B cell (primary cell): ENCODE results near the gene HEXIM1. TPM values are rescaled to one million over a fixed set of nuclear protein-coding genes. Genes with fewer than 3 reads are reported as not detected.

Source experiments
- ATAC-seq: fragments of 200-7000 bp; cut with Tn5 transposase; one replicate; pipeline ENCODE4 v1.10.0; 2021; ENCODE audit warnings: low read depth, mild to moderate bottlenecking, moderate number of reproducible peaks, moderate library complexity
- CTCF ChIA-PET: fragments of 350-600 bp; sonication (Branson Sonifier 250); formaldehyde crosslinking; loops from one replicate; lab custom pipeline; 2021; ENCODE audit warnings: antibody characterized with exemption, inconsistent platforms; lab: Charles Lee
- POLR2A ChIA-PET: fragments of 350-600 bp; sonication (Branson Sonifier 250); formaldehyde crosslinking; loops from one replicate; lab custom pipeline; 2021; ENCODE audit warnings: antibody characterized with exemption; lab: Charles Lee
- DNase-seq: peaks from one replicate; pipeline ENCODE4 v3.0.0; 2013
- H2AFZ ChIP-seq: 2 replicates; pipeline ENCODE4 v1.6.1; 2012; ENCODE audit warnings: mild to moderate bottlenecking, low read depth, low read length; ENCODE audit not compliant: insufficient read depth, poor library complexity, severe bottlenecking
- H3K27ac ChIP-seq, 2 donors: 1 replicate in 1 of 2; 2 replicates in 1 of 2; pipeline ENCODE4 v1.5.1; 2012 to 2013; ENCODE audit warnings: low read length in 2 of 2, mild to moderate bottlenecking in 2 of 2, moderate library complexity in 1 of 2
- H3K27me3 ChIP-seq, 4 experiments: fragments of 200-600 bp in 1 of 4; sonication (generic) in 1 of 4; replicated peaks in 1 of 4; 1 replicate in 2 of 4; 2 replicates in 2 of 4; pipeline versions ENCODE4 v1.6.1 to v1.7.0; 2013 to 2016; ENCODE audit warnings: low read length in 3 of 4, mild to moderate bottlenecking in 2 of 4, mixed read lengths in 1 of 4, moderate library complexity in 1 of 4; ENCODE audit not compliant: insufficient read depth in 4 of 4, control insufficient read depth in 3 of 4; ENCODE audit errors: control extremely low read depth in 1 of 4
- H3K36me3 ChIP-seq, 2 experiments: replicated peaks in 1 of 2; 1 replicate in 1 of 2; 2 replicates in 1 of 2; pipeline versions ENCODE4 v1.6.1 to v1.7.1; 2013; ENCODE audit warnings: low read length in 1 of 2; ENCODE audit not compliant: insufficient read depth in 2 of 2, control insufficient read depth in 1 of 2; ENCODE audit errors: control extremely low read depth in 1 of 2, extremely low read depth in 1 of 2
- H3K4me1 ChIP-seq, 2 donors: fragments of 200-600 bp in 1 of 2; sonication (generic) in 1 of 2; 1 replicate in 1 of 2; 2 replicates in 1 of 2; pipeline versions ENCODE4 v1.5.1 to v1.6.1; 2013 to 2017; ENCODE audit warnings: low read length in 2 of 2; ENCODE audit not compliant: control insufficient read depth in 2 of 2, insufficient read depth in 2 of 2
- H3K4me2 ChIP-seq: replicated peaks from 2 replicates; pipeline ENCODE3; 2012; ENCODE audit warnings: mild to moderate bottlenecking, low read depth, low read length; ENCODE audit not compliant: poor library complexity, severe bottlenecking
- H3K4me3 ChIP-seq, 5 experiments: fragments of 200-600 bp in 1 of 5; sonication (generic) in 1 of 5; 1 replicate in 3 of 5; 2 replicates in 2 of 5; pipeline versions ENCODE4 v1.5.1 to v1.7.0; 2011 to 2016; ENCODE audit warnings: low read length in 4 of 5, mild to moderate bottlenecking in 4 of 5, low read depth in 2 of 5, control low read depth in 1 of 5, moderate library complexity in 1 of 5; ENCODE audit not compliant: insufficient read depth in 1 of 5; ENCODE audit errors: control extremely low read depth in 1 of 5, extremely low read depth in 1 of 5
- H3K79me2 ChIP-seq: fragments of 200-600 bp; sonication (generic); one replicate; pipeline ENCODE4 v1.6.0; 2016; ENCODE audit warnings: low read length; ENCODE audit not compliant: control insufficient read depth, insufficient read depth
- H3K9ac ChIP-seq: fragments of 200-600 bp; sonication (generic); 2 replicates; pipeline ENCODE4 v1.6.1; 2017; ENCODE audit warnings: mild to moderate bottlenecking, low read length, moderate library complexity
- H3K9me3 ChIP-seq, 3 donors: one replicate each; pipeline versions ENCODE4 v1.6.1 to v1.7.1; 2013; ENCODE audit warnings: low read length in 2 of 3; ENCODE audit not compliant: control insufficient read depth in 2 of 3, insufficient read depth in 1 of 3; ENCODE audit errors: control extremely low read depth in 1 of 3
- H4K20me1 ChIP-seq: 2 replicates; pipeline ENCODE4 v1.6.0; 2012; ENCODE audit warnings: mild to moderate bottlenecking, low read length; ENCODE audit not compliant: insufficient read depth, control insufficient read depth, poor library complexity, severe bottlenecking
- H3K27ac Mint-ChIP-seq: one replicate; pipeline ENCODE4 v1.8.0; 2021; ENCODE audit warnings: mixed read lengths
- H3K27me3 Mint-ChIP-seq: one replicate; pipeline ENCODE4 v1.8.0; 2021; ENCODE audit warnings: mixed read lengths
- H3K4me1 Mint-ChIP-seq: one replicate; pipeline ENCODE4 v1.8.0; 2021; ENCODE audit warnings: mixed read lengths
- H3K4me3 Mint-ChIP-seq: one replicate; pipeline ENCODE4 v1.8.0; 2021; ENCODE audit warnings: mixed read lengths
- H3K9me3 Mint-ChIP-seq: one replicate; pipeline ENCODE4 v1.8.0; 2022; ENCODE audit warnings: mixed read lengths; ENCODE audit not compliant: insufficient read depth
- EZH2 ChIP-seq: IDR thresholded peaks from 2 replicates; pipeline ENCODE4 v1.6.1; 2012; ENCODE audit warnings: borderline replicate concordance, low read depth, mild to moderate bottlenecking, moderate library complexity, low read length; ENCODE audit not compliant: insufficient read depth, poor library complexity, severe bottlenecking
- WGBS: methylation state at CpG from one replicate; pipeline ENCODE4 v1.1.5; 2013; ENCODE audit warnings: missing lambda C conversion rate; ENCODE audit not compliant: insufficient coverage; 5-methylcytosine and 5-hydroxymethylcytosine counted together
- intact Hi-C: fragments of 100-400 bp; cut with micrococcal nuclease; formaldehyde crosslinking; loops from one replicate; pipeline ENCODE4 v1.10.0; 2022
- polyA plus RNA-seq: library from polyadenylated mRNA; depleted of rRNA; stranded (reverse); fragments of >200 nt; gene quantifications from 2 replicates; pipeline ENCODE4 v1.2.3, GENCODE V29; 2012
- total RNA-seq, 2 donors: library from RNA; stranded (reverse); fragments of 120-200 nt in 1 of 2; gene quantifications; 1 replicate in 1 of 2; 2 replicates in 1 of 2; pipeline versions ENCODE4 v1.2.3 to v1.2.4, GENCODE V29; 2013 to 2022
- TF ChIP-seq, protein P1 (sequence below): fragments of 200-600 bp; IDR thresholded peaks from one replicate; pipeline ENCODE4 v1.8.0; 2022; ENCODE audit warnings: antibody characterized with exemption, mild to moderate bottlenecking

HEXIM1 gene
- total and polyA plus RNA-seq, 2 donors (not counting 1 experiment from before 2014, with no cell fraction given): 23.7 to 48.9 TPM

GRCh38 chr17:45121055-45121454 lies 27.2 kb upstream of the HEXIM1 start:
- intact Hi-C loops: no loop called here
- CTCF ChIA-PET: no interaction called here
- no peak overlapping the region for H3K9ac ChIP-seq
- DNase-seq: no peak
- no peak overlapping the region for H3K4me3 ChIP-seq
- Mint-ChIP-seq H3K27me3 (peaks cover 5% of the 10 kb centered on the region), H3K9me3 (no peaks in the 10 kb centered on the region), H3K27ac (no peak overlapping the region), H3K4me1 (no peaks in the 10 kb centered on the region), H3K4me3 (no peak overlapping the region)
- no peak overlapping the region for H3K27ac ChIP-seq
- H3K9me3 ChIP-seq: no peaks in the 10 kb centered on the region
- POLR2A ChIA-PET: no interaction called here
- H4K20me1 ChIP-seq: no peaks in the 10 kb centered on the region
- no peak overlapping the region for H2AFZ ChIP-seq
- no peak for ATAC-seq
- no peaks in the 10 kb centered on the region for H3K4me1 ChIP-seq
- H3K79me2 ChIP-seq: no peaks in the 10 kb centered on the region
- WGBS: 33% methylated on average over 45 of the region's 45 CpGs
- no peak overlapping the region for H3K4me2 ChIP-seq
- H3K36me3 ChIP-seq: no peaks in the 10 kb centered on the region
- H3K27me3 ChIP-seq: peaks cover 0 to 7% (median 0%) of the 10 kb centered on the region in 4 experiments
- TF ChIP-seq EZH2: no peak
- TF ChIP-seq, protein P1, sequence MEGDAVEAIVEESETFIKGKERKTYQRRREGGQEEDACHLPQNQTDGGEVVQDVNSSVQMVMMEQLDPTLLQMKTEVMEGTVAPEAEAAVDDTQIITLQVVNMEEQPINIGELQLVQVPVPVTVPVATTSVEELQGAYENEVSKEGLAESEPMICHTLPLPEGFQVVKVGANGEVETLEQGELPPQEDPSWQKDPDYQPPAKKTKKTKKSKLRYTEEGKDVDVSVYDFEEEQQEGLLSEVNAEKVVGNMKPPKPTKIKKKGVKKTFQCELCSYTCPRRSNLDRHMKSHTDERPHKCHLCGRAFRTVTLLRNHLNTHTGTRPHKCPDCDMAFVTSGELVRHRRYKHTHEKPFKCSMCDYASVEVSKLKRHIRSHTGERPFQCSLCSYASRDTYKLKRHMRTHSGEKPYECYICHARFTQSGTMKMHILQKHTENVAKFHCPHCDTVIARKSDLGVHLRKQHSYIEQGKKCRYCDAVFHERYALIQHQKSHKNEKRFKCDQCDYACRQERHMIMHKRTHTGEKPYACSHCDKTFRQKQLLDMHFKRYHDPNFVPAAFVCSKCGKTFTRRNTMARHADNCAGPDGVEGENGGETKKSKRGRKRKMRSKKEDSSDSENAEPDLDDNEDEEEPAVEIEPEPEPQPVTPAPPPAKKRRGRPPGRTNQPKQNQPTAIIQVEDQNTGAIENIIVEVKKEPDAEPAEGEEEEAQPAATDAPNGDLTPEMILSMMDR: no peak

- no peak overlapping the region for H3K4me3 Mint-ChIP-seq
- H4K20me1 ChIP-seq: no peaks in the 10 kb centered on the region
- ATAC-seq (no peak), DNase-seq (no peak)
- H3K4me1 ChIP-seq: no peaks in the 10 kb centered on the region
- H3K9me3 Mint-ChIP-seq: no peaks in the 10 kb centered on the region
- no peak overlapping the region for H3K4me3 ChIP-seq
- intact Hi-C loops: no loop called here
- TF ChIP-seq EZH2: no peak
- TF ChIP-seq, protein P1: no peak
- H3K27ac Mint-ChIP-seq: no peak overlapping the region
- ChIA-PET CTCF (interaction anchor here (1.5 kb wide), 1 partner anchor 24 kb away, joined by 6 read pairs; no protein-coding TSS in a partner anchor), POLR2A (interaction anchor here (0.7 kb wide), 1 partner anchor 11 kb away, joined by 9 read pairs; no protein-coding TSS in a partner anchor)
- H3K4me2 ChIP-seq: no peak overlapping the region
- H3K27me3 ChIP-seq: peaks cover 0 to 7% (median 0%) of the 10 kb centered on the region in 4 experiments
- H3K4me1 Mint-ChIP-seq: no peaks in the 10 kb centered on the region
- no peaks in the 10 kb centered on the region for H3K79me2 ChIP-seq
- no peak overlapping the region for H3K9ac ChIP-seq
- WGBS: 91% methylated on average over 5 of the region's 6 CpGs
- H3K36me3 ChIP-seq: no peaks in the 10 kb centered on the region
- no peak overlapping the region for H3K27ac ChIP-seq
- H2AFZ ChIP-seq: no peak overlapping the region
- H3K9me3 ChIP-seq: no peaks in the 10 kb centered on the region
- peaks cover 5% of the 10 kb centered on the region for H3K27me3 Mint-ChIP-seq
Measured at GRCh38 chr17:45123076-45123770, 25.1 kb upstream of the HEXIM1 start.
